Pons (tissue), 1 donor: ENCODE data around the gene RPL21.
"Not testable (repeated sequence)": the region's sequence is repeated elsewhere in the genome, so short reads cannot be mapped to it uniquely, and the experiment has no call there.

Source experiments
- DNase-seq: peaks from one replicate; pipeline ENCODE4 v3.0.0-alpha.2; 2016; ENCODE audit warnings: low spot score

Gene RPL21

DNA sequence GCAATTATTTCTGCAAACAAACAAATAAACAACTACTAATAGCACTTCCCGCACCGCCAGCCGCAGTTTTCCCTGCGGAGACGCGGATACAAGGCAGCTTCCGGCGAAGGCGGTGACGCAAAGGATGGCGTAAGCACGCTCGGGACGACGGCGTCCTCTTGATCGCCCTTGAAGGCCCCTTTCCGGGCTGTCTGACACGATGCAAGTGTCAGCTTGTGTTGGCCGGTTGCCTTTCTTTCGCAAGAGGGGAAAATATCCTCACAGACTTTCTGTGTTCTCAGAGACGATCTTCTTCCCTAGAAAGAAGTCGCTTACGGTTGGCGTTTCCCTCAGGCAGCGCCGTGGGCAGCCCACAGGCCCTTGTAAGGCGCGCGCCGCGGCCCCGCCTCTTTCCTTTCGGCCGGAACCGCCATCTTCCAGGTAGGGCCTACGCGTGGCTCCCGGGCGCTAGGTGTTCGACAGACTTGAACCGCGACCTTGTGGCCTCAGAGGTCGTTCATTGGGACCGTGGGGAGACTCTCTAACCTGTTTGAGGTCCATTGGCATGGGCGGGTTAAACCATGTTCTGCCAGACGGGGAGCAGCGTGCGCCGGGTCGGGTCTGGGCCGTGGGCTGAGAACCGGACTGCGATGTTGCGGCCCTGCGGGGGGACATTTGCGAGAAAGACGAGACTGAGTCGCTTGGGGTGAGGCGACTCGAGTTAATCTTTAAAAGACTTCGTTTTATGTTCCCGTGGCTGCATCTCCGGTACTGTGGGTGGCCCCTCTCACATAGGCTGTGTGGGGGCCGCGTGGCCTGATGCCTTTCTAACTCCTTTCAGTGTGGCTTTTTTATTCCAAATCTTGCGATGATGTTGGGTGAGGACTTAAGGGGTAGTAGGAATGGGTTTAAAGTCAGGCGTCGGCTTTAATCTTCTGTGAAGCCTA is at the start of gene RPL21:
Gene RPL21, plus strand, starts transcription at position 393 of the 926 bp plus-strand sequence. CDS start 2,219 bp downstream, outside the sequence.
- DNase-seq, result peak; percentile 96

DNA sequence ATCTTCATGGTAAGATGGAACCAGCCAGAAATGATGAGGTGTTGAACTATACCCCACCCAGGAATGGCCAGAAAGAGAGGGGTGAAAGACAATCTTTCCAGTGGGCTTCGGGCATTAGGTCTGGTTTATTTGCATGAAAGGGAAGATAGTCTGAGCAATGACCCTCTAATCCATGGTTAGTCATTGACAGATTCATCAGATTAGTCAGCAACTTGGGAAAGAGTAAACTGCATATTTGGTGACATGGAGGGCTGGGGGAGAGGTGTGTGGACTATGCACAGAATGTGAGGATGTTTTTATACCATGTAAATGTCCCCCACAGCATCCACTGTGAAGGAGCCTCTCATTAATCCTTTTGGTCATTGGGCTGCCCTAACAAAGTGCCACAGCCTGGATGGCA is 49.7 kb upstream of the RPL21 start:
- no peak for DNase-seq

- no peak for DNase-seq
These were observed 48.2 kb upstream of the RPL21 start for GRCh38 chr13:27203186-27203585.

DNA sequence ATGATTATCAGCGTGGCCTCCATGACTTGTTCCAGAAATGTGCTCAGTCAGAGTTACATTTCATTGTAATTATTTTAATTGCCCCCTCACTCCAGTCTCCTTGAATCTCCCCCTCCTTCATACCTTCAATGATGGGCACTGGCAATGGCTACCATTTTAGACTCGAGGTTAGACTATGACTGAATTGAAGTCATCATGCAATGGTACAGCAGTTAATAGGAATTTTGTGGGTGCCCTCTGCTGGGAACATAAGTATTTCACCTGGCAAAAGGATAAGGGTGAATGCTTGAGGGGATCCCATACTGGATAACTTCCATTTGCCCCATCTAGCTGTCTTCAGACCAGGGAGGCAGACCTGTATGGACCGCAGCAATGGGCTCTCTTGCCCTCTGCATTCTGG is 47.5 kb upstream of the RPL21 start:
- DNase-seq, result peak; percentile 11

GRCh38 chr13:27208514-27208913 is 42.8 kb upstream of the RPL21 start:
- no peak for DNase-seq

DNA sequence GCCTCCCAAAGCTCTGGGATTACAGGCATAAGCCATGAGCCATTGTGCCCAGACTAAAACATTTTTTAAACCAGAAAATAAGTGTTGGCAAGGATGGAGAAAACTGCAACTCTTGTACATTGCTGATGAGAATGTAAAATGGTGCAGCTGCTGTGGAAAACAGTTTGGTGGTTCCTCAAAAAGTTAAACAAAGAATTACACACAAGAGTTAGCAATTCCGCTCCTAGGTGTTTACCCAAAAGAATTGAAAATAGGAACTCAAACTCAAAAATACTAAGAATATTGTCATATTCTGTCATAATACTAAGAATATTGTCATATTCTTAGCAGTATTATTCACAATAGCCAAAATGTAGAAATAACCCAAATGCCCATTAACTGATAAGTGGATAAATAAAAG is 40.1 kb upstream of the RPL21 start:
- DNase-seq, result no peak

DNA sequence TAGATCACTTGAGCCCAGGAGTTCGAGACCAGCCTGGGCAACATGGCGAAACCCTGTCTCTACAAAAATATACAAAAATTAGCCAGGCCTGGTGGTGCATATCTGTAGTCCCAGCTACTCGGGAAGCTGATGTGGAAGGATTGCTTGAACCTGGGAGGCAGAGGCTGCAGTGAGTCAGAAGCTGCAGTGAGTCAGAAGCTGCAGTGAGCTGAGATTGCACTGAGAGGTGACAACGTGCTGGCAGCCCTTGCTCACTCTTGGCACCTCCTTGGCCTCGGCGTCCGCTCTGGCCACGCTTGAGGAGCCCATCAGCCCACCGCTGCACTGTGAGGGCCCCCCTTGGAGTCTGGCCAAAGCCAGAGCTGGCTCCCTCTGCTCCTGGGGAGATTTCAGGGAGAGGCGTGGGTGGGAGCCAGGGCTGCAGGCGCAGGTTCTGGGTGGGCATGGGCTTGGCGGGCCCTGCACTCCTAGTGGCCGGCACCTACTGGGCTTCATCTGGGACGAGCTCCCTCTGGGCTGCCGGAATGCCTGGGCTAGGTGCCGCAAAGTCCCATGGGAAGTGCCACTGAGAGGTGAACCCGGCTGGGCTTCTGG is 39.5 kb upstream of the RPL21 start:
- no peak for DNase-seq

DNA sequence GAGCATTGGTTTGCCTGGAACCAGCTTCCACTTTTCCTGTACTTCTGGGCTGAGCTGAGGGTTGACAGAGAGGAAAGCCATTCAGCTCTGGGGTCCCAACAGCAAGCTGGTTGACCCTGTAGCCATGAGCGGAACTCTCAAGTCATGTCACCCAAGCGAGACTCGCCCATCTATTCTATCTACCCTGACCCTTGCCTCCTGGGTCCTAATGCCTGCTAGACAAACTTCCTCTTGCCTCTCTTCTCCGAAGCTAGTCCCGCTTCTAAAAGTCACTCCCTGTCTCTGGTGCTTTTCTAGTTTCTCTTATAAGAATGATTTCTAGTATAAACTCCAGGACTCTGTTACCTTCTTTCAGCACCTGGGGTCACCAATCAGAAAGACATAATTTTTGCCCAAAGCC is 38.0 kb upstream of the RPL21 start:
- not testable (repeated sequence) for DNase-seq

DNA sequence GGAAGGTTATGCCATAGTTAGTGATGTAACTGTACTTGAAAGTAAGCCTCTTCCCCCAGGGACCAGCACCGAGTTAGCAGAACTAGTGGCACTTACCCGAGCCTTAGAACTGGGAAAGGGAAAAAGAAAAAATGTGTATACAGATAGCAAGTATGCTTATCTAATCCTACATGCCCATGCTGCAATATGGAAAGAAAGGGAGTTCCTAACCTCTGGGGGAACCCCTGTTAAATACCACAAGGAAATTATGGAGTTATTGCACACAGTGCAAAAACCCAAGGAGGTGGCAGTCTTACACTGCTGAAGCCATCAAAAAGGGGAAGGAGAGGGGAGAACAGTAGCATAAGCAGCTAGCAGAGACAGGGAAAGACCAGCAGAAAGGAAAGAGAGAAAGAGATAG is 33.6 kb upstream of the RPL21 start:
- DNase-seq, result not testable (repeated sequence)

DNA sequence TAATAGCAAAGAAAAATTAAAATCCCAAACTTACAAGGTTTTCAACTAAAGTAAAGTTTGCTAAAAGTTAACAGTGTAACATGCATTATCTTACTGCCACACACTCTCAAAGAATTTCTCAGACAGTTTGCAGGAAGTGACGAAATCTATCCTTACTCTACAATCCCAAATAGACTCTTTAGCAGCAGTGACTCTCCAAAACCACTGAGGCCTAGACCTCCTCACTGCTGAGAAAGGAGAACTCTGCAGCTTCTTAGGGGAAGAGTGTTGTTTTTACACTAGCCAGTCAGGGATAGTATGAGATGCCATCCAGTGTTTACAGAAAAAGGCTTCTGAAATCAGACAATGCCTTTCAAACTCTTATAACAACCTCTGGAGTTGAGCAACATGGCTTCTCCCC is 32.5 kb upstream of the RPL21 start:
- not testable (repeated sequence) for DNase-seq

DNA sequence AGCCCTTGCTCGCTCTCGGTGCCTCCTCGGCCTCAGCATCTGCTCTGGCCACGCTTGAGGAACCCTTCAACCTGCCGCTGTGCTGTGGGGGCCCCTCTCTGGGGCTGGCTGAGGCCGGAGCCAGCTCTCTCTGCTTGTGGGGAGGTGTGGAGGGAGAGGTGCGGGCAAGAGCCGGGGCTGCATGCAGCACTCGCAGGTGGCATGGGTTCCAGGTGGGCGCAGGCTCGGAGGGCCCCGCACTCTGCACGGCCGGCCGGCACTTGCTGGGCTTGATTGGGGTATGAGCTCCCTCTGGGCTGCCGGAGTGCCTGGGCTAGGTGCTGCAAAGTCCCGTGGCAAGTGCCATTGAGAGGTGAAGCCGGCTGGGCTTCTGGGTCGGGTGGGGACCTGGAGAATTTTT is 31.7 kb upstream of the RPL21 start:
- no peak for DNase-seq

- not testable (repeated sequence) for DNase-seq
These were observed 29.3 kb upstream of the RPL21 start for GRCh38 chr13:27222100-27222499.

DNA sequence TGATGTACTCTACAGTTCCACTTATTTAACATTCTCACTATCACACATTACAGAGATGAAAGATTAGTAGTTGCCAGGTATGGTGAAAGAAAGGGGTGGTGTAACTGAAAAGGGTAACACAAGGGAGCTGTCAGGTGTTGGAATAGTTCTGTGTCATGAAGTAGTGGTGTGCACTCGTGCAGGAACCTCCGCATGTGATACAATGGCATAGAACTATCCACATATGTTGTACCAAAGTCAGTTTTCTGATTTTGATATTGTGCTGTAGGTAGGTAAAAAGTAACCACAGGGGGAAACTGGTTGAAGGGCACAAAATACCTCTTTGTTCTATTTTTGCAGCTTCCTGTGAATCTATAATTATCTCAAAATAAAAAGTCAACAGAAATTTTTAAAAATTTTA is 24.4 kb upstream of the RPL21 start:
- no peak for DNase-seq

- DNase-seq, result no peak
These were observed 23.2 kb upstream of the RPL21 start for GRCh38 chr13:27228131-27228530.

DNA sequence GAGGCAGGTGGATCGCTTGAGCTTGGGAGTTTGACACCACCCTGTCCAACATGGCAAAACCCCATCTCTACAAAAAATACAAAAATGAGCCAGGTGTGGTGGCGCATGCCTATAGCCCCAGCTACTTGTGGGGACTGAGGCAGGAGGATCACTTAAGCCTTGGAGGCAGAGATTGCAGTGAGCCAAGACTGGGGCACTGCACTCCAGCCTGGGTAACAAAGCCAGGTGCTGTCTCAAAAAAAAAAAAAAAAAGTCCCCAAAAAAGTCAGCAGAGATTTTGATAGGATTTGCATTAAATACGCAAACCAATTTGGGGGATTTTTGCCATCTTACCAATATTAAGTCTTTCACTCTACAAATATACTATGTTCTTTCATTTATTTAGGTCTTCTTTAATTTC is 21.7 kb upstream of the RPL21 start:
- DNase-seq, result no peak

DNA sequence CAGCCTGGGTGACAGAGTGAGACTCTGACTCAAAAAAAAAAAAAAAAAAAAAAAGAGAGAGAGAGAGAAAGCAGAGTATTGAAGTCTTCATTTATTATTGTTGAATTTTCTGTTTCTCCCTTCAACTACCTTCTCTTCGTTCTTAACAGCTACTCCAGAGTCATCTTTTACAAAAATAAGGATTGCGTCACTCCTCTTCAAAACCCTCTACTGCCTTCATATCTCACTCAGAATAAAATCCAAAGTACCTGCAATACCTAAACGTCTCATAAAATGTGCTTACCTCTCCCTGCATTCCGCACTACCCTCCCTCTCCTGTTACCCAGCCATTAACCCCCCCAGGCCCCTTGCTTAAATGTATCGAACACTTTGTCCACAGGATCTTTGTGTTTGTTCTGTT is 17.4 kb upstream of the RPL21 start:
- no peak for DNase-seq

DNA sequence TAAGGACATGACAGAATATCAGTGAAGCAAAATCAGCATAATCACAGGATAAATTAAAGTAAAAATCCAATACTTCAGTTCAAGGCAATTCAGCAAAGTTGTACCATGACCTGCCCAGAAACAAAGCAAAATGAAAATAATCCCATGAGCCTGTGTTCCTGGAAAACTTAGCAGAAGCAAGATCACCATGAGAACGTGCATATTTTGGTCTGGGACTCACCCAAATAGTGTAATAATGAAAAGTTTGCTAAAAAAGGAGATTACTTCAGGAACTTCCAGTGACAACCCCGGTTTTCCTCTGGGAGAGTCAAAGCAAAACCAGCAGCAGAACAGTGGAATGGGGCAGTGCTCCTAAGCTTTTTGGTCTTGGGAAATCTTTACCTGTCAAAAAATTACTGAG is 14.9 kb upstream of the RPL21 start:
- DNase-seq, result no peak

GRCh38 chr13:27242702-27243101 is 8.7 kb upstream of the RPL21 start:
- no peak for DNase-seq

- no peak for DNase-seq
These were observed 5.7 kb upstream of the RPL21 start for GRCh38 chr13:27245610-27246009.

DNA sequence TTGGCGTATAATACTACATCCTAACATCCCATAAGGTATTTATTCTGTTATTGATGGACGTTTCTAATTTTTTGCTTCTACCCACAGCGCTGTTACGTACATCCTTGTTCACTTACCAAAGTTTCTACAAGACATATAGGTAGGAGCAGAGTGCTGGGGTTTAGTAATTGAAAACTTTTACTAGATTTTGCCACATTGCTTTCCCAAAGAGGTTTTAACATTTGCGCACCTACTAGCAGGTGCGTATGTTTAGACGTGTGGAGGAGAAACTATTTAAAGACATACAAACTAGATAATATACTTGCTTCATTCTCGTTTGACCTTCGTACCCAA is 559 bp upstream of the RPL21 start:
- no peak for DNase-seq

- DNase-seq, result no peak
These were observed 1.1 kb downstream of the RPL21 start for GRCh38 chr13:27252467-27252866.

GRCh38 chr13:27257233-27257568 is 5.8 kb downstream of the RPL21 start:
- no peak for DNase-seq

DNA sequence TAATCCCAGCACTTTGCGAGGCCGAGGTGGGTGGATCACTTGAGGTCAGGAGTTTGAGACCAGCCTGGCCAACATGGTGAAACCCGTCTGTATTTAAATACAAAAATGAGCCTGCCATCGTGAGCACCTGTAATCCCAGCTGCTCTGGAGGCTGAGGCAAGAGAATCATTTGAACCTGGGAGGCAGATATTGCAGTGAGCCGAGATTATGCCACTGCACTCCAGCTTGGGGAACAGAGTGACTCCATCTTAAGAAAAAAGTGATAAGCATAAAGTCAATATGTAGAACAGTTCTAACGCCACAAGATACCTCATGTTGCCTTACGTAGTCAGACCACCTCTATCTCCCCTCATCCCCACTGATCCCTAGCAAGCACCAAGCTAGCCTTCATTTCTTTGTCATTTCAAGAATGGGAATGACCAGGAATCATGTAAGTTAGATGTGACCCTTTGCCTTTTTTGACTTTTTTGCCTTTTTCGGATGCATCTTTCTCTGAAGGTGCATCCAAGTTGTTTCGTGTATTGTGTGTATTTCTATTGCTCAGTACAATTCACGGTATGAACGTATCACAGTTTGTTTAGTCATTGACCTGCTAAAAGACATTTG is 6.4 kb downstream of the RPL21 start:
- DNase-seq, result no peak
